HTR-8/SVneo (cell line): ENCODE measurements around the gene NPAS1.

Experiments used
- DNase-seq: peaks from one replicate; pipeline ENCODE4 v3.0.0; 2011; ENCODE audit warnings: low spot score, mixed read lengths; ENCODE audit not compliant: insufficient read length
- FAIRE-seq: peaks from 2 replicates; lab custom pipeline; 2011; peaks lifted over from hg19 to GRCh38; lab: Jason Lieb, UNC

The NPAS1 gene, protein sequence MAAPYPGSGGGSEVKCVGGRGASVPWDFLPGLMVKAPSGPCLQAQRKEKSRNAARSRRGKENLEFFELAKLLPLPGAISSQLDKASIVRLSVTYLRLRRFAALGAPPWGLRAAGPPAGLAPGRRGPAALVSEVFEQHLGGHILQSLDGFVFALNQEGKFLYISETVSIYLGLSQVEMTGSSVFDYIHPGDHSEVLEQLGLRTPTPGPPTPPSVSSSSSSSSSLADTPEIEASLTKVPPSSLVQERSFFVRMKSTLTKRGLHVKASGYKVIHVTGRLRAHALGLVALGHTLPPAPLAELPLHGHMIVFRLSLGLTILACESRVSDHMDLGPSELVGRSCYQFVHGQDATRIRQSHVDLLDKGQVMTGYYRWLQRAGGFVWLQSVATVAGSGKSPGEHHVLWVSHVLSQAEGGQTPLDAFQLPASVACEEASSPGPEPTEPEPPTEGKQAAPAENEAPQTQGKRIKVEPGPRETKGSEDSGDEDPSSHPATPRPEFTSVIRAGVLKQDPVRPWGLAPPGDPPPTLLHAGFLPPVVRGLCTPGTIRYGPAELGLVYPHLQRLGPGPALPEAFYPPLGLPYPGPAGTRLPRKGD

GRCh38 chr19:47019431-47020041, at the start of gene NPAS1:
TSS of gene NPAS1 (plus strand) at chr19:47019837. CDS start at chr19:47021048, 1,211 bp downstream.
- DNase-seq (no peak), FAIRE-seq (no peak)

- FAIRE-seq: peak; percentile 88
These were observed 48.8 kb upstream of the NPAS1 start for GRCh38 chr19:46970815-46971214.

GRCh38 chr19:46972311-46972710, 47.3 kb upstream of the NPAS1 start:
- DNase-seq (no peak), FAIRE-seq (no peak)

More at GRCh38 chr19:46970815-46971214, 48.8 kb upstream of the NPAS1 start:
- peak; percentile 75 for DNase-seq

DNA sequence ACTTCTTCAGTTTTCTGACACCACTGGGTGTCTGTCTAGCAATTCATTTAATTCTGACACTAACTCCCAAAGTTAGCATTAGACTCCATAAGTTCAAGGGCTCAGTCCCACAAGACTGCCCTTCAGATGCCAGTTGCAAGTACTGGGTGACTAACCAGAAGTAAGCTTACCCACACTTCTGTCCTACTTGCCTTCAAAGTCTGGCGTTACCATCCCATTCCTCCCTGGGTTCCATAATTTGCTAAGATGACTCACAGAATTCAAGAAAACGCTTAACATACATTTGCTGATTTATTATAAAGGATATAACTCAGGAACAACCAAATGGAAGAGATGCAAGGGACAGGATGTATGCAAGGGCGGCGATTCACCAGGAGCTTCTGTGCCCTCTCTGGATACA, 45.5 kb upstream of the NPAS1 start:
- FAIRE-seq: no peak
- DNase-seq: no peak

DNA sequence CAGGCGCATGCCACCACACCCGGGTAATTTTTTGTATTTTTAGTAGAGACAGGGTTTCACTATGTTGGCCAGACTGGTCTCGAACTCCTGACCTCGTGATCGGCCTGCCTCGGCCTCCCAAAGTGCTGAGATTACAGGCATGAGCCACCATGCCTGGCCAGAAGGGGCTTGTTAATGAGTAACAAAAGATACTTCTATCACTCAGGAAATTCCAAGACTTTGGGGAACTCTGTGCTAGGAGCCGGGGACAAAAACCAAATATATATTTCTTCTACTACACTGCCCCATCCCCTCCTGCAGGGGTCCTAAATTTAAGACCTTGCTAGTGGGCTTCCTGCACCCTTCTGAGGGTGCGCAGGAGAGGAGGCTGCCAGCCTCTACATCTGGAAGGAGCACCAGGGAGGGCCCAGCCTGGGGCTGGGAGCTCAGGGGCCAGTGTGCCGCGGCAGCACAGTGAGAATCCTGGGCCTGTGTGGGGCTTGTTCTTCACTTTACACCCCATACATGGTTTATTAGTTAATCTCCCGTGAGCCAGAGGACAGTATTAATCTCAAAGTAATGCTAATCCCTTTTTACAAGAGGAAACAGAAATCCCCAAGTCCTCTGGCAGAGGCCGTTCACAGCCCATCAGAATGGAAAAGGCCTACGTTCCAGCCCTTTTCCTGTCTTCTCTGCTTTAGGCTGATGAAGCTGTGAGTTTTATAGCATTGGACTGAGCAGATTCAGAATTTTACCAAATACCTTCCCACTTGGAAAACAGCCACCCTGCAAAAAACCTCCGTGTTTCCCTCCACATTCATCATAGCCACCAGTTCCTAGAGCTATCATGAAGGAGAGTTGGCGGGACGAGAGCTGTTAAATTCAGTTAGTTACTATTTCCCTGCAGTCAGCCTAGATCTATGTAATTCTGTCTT, 44.4 kb upstream of the NPAS1 start:
- DNase-seq (no peak), FAIRE-seq (no peak)

- DNase-seq (peak; percentile 75), FAIRE-seq (peak; percentile 83)
These were observed 43.5 kb upstream of the NPAS1 start for GRCh38 chr19:46975925-46976782.

DNA sequence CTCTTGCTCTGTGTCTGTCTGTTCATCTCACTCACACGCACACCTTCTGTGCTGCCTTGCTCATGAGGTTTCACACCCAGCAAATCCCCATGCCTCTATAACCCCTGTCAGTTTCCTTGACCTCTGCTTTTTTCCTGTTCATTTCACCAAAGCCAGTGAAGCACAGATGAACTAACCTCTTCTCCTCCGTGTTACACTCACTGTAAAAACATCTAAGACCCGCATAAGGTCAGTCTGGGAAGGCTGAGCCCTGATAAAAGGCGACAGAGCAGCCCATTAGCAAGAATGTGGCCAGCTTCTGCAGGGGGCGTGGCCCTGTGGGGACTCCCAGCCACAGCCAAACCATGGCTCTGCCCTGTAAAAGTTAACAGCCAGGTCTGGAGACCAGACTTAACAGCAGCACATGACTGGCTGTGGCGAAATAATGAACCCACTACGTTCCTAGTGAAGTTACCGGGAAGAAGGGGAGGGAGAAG, 42.8 kb upstream of the NPAS1 start:
- DNase-seq (no peak), FAIRE-seq (no peak)

DNA sequence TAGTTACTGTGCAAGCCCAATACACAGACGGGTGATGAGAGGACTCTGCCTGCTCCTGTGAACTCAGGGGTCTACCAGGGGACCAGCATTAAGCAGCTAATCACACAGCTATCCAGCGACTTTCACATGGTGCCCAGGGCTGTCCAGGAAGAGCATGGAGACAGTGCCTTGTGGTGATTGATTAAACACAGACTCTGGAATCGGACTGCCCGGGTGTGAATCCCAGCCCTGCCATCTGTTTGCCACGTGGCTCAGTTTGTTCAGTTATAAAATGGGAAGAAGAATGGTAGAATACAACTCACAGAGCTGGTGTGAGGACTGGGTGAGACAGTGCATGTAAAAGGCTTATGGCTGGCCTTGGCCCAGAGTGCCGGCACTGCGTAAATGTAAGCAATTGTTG, 42.1 kb upstream of the NPAS1 start:
- no peak for FAIRE-seq
- DNase-seq: no peak

DNA sequence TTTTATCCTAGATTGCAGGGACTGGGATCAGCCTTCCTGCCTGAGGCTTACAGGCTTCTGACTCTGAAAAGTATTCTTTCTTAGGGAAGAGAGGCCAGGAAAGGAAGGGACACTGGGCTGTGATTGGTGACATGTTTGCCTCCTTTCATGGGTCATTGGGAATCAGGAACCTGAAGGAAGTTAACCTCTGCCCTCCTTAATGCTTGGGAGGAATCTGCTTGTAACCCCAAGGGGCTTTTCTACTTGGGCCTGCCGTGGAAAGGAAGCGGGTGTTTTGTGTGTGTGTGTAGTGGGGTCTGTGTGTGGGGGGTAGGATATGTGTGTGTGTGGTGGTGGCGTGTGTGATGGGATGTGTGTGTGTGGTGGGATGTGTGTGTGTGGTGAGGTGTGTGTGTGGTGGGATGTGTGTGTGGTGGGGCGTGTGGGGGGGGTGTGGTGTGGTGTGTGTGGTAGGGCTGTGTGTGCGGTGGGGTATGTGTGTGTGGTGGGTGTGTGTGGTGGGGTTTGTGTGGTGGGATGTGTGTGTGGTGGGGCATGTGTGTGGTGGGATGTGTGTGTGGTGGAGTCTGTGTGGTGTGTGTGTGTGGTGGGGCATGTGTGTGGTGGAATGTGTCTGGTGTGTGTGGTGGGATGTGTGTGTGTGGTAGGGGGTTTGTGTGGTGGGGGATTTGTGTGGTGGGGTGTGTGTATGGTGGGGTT, 41.3 kb upstream of the NPAS1 start:
- FAIRE-seq (no peak), DNase-seq (no peak)

GRCh38 chr19:46979126-46980105, 40.2 kb upstream of the NPAS1 start:
- DNase-seq: no peak
- no peak for FAIRE-seq

GRCh38 chr19:46980761-46981160, 38.9 kb upstream of the NPAS1 start:
- no peak for FAIRE-seq
- DNase-seq: no peak

- no peak for FAIRE-seq
- DNase-seq: no peak
These were observed 38.2 kb upstream of the NPAS1 start for GRCh38 chr19:46981286-46981945.

DNA sequence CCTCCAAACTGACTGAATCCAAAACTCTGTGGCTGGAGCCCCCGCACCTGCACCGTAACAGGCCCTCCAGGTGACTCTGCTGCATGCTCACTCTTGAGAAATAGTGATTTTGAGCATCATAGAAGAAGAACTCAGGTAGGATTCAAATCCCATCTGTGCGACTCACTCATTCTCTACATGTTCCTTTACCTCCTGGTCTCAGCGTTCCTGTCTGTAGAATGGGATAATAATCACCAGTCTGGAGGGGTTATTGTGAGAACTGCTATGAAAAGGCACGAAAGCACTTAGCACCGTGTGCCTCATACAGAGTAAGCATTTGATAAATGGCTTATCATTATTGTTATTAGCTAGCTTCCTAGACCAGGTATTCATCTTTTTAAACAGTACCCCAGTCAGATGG, 36.5 kb upstream of the NPAS1 start:
- no peak for DNase-seq
- no peak for FAIRE-seq

DNA sequence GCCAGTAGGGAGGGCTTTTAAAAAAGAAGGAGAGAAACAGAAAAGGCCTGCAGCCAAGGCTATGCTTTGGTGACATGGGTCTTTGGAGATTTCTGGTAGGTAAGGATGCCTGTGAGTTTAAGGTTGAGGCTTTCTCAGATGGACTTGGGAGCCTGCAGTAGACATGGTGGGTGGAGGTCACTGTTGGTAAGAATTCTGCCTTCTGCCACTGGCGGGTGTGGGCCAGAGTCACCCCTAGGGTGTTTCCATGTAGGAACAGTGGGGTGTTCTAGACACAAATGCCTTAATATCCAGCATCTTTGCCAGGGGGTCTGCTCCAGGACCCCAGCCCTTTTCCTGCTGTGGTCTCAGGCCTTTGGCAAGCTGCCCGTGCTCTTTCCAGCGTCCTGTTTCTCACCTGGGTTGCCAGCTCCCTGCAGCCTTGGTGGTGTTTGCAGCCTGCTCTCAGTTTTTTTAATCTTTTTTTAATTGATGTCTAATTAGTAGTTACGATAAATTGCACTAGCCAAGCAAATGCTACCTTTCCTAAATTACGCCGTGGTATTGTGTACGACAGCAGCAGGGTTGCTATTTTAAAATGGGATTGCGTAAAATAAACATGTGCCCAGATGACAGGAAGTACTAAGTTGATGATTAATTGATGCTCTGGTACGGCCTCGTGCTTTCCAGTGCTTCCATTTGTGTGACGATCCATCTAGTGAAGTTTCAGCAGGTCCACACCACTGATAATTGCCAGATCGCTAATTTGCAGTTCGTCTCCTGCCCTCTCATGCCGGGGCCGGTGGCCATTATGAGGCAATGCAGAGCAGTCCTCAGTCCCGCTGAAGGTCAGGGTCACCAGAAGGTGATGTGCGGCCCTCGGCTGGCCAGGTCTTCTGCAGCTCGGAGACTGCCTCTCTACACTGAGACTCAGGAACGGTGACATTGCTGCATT, 35.3 kb upstream of the NPAS1 start:
- FAIRE-seq (peak; percentile 20), DNase-seq (no peak)

- DNase-seq: no peak
- FAIRE-seq: no peak
These were observed 33.9 kb upstream of the NPAS1 start for GRCh38 chr19:46985542-46986415.
